ENCODE measurements around the gene DRGX. TPM values are rescaled to one million over a fixed set of nuclear protein-coding genes. Genes with fewer than 3 reads are reported as not detected.

The DRGX gene
- total RNA-seq, 1 donor from 2014 or later, result not detected

DNA sequence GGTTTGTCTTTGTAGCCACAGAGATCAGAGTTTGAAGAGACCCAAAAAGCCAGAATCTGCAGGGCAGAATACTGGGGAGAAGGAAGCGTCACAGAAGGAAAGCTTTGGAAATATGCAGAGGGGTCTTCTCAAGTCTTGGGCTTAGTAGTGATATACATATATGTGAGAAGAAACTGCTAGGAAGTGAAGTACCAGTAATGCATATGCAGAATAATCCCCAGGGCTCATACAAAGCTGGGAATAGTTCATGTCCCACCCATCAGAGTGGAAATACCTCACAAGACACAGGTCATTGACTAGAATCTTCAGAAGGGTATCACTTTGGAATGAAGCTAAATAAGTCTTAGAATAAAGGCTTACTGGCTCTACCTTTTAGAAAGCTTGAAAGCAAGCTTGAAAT, 57.3 kb downstream of the DRGX start:
- DNase-seq (ENCODE audit: low spot score), result no peak

DNA sequence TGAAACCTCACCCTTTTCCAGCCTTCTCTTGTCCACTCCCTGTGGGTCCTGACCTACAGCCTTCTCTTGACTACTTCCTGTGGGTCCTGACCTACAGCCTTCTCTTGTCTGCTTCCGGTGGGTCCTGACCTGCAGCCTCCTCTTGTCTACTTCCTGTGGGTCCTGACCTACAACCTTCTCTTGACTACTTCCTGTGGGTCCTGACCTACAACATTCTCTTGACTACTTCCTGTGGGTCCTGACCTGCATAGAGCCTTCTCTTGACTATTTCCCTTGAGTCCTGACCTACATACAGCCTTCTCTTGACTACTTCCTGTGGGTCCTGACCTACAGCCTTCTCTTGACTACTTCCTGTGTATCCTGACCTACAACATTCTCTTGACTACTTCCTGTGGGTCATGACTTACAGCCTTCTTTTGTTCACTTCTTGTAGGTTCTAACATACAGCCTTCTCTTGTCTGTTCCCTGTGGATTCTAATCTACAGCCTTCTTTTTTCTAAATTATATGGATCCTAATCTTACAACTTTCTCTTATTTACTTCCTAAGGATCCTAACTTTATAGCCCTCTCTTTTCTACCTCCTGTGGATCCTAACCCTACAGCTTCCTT, 60.4 kb downstream of the DRGX start:
- DNase-seq (ENCODE audit: low spot score), result no peak

- no peak for DNase-seq (ENCODE audit: low spot score)
These were observed 60.9 kb downstream of the DRGX start for GRCh38 chr10:49334964-49335363.

DNA sequence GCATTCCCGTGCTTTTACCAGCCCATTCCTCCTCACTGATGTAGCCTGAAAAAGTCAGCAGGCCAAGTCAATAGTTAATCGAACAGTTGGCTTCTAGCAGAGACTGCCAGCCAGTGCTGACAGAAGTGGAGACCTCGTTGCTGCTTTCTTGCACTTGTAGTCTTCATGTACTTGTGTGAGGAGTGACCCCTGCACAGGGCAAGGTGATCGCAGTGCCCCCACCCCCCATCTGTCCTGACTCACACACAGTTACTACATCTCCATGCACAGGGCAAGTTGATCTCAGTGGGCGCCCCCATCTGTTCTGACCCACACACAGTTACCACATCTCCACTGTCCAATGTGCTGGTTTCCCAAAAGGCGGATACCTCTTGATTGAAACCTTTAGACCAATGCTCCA, 62.7 kb downstream of the DRGX start:
- DNase-seq (ENCODE audit: low spot score), result no peak

GRCh38 chr10:49332768-49333167, 63.1 kb downstream of the DRGX start:
- no peak for DNase-seq (ENCODE audit: low spot score)

GRCh38 chr10:49332333-49332732, 63.6 kb downstream of the DRGX start:
- DNase-seq (ENCODE audit: low spot score), result no peak

GRCh38 chr10:49331431-49331830, 64.5 kb downstream of the DRGX start:
- DNase-seq (ENCODE audit: low spot score), result no peak

DNA sequence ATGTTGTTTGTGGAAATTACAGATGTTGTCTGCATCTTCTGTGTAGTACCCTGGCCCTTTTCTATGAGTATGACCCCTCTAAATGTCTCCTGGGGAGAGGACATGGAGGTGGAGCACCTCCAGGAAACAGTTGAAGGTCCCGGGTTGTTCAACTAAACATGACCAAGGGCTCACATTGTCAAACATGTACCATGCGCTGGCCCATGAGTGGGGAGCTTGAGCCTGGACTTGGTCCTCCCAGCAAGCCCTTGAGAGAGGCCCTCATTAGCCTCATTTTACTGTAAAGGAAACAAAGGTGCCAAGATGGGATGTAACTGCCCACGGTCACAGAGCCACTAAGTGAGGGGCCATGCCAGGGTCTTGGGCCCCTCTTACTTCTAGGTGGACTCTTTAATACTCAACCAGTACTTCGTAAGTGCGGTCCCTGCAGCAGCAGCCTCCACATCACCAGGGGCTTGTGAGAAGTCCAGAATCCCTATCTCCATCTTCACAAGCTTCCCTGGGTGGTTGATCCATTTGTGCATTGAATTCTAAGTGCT, 65.7 kb downstream of the DRGX start:
- no peak for DNase-seq (ENCODE audit: low spot score)

- no peak for DNase-seq (ENCODE audit: low spot score)
These were observed 66.8 kb downstream of the DRGX start for GRCh38 chr10:49329146-49329505.

DNA sequence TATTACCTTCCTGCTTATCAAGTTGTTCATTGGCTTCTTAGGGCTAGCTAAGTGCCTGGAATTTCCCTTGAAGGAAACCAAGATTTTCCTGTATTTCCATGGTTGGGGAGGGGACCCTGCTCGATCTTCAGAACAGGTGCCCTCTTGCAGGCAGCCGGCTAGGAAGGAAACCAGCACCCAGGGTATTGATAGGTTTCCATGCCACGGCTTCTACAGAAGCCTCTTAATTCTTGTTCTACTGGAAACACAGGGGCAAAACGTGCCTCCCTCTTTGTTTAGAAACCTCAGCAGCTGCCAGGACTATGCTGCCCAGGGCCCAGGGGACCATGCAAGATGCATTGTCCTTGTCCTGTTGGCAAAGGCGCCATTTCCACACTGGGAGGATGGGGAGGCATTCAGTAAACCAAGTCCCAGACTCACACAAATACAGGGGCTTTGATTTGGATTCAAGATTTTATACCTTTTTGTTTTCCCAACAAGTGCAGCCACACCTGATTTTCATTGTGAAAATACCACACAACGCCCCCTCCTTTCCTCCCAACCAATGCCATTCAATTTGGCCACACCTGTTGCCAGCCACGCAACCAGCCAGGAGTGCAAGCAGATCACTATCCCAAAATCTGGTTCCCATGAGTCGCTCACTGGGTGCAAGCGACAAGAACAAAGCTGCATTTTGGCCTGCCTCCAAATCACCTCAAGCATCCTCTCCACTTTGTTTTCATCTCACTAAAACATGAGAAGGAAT, 67.3 kb downstream of the DRGX start:
- DNase-seq (ENCODE audit: low spot score), result no peak

DNA sequence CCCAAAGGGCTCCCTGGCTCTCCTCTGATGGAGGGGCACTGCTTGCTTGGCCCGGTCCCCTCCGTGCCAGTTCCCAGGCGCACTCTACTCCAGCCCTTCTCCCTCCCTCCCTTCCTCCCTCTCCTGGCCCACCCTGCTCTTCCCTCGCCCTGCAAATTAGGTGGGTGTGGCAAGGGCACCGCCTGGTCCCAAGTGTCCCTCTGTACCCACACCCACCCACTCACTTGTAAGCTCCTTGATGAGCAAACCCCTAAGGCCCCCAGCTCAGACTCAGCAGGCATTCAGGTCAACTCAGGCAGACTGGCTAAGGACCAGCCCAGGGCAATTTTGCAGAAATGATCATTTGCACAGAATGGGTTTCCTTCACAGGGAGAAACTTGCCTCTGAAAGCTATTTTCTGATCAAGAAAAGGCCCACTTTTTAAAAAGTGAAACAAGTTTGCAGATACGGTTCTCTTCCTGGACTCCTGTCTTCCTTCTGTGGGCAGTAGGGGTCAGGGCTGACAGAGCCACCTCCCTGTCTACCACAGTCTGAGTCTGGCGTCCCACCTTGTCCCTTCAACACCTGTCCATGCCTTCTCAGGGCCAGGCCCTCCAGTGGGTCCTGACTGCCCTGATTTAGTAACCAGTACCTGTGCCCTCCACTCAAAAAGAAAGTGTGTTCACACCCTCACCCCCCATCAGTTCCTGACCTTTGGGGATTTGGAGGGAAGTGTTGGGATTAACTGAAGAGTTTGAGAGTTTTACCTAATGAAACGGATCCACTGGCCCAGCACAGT, 68.7 kb downstream of the DRGX start:
- DNase-seq (ENCODE audit: low spot score), result no peak

GRCh38 chr10:49325916-49326783, 69.7 kb downstream of the DRGX start:
- no peak for DNase-seq (ENCODE audit: low spot score)

GRCh38 chr10:49325131-49325915, 70.6 kb downstream of the DRGX start:
- no peak for DNase-seq (ENCODE audit: low spot score)

- no peak for DNase-seq (ENCODE audit: low spot score)
These were observed 71.2 kb downstream of the DRGX start for GRCh38 chr10:49324711-49325110.

- no peak for DNase-seq (ENCODE audit: low spot score)
These were observed 72.0 kb downstream of the DRGX start for GRCh38 chr10:49323896-49324270.

- no peak for DNase-seq (ENCODE audit: low spot score)
These were observed 72.6 kb downstream of the DRGX start for GRCh38 chr10:49323171-49323895.

DNA sequence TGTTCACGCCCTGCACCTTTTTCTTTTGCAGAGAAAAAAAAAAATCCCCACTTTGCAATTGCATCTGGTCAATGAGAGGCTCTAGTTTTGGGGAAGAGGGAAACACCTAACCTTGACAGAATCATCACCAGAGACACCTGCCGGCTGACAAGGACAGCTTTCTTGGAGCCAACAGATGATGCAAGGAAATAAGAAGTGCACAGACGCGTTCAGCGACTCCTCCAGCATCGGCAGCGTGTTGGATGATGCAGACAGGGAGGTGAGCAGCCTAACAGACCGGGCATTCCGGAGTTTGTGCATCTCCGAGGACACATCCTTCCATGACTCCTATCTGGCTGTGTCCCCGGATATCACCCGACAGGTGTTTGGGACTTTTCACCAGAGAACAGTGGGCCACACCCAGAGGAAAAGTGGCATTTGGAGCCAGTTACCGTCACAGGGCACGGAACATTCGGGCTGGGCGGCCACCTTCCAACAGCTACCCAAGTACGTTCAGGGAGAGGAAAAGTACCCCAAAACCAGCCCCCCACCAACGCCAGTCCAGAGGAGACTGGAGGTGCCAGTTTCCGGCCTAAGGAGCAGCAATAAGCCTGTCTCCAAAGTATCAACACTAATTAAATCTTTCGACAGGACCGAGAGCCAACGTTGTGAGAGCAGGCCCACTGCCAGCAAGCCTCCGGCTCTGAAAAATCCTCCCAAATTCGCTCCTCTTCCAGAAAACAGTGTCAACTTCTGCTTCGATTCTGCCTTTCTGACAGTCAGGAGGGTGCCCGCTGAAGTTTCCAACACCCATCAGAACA, 73.3 kb downstream of the DRGX start:
- no peak for DNase-seq (ENCODE audit: low spot score)

- DNase-seq (ENCODE audit: low spot score), result no peak
These were observed 74.9 kb downstream of the DRGX start for GRCh38 chr10:49321021-49321420.

DNA sequence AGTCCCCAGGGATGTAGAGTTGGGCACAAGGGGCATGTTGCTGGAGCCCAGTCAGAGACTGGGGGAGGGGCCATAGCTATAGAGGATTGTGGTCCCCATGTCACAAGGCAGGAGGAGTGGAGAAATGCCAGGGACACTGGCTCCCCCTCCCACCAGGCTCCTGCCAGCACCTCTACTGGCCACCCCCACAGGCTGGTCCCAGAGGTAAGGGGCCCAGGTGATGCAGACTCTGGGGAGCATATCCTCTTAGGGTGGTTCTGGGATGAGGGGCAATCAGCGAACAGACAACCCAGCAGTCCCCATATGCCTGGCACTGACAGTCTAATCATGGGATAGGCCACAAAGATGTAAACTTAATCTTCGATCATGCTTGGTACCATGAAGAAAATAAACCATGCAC, 75.7 kb downstream of the DRGX start:
- DNase-seq (ENCODE audit: low spot score), result no peak
